ENCODE results near the gene TMEM202.
"Not testable (repeated sequence)": the region's sequence is repeated elsewhere in the genome, so short reads cannot be mapped to it uniquely, and the experiment has no call there.

The TMEM202 gene

GRCh38 chr15:72397796-72398588 is at the start of gene TMEM202:
TMEM202 (plus strand) TSS chr15:72398305; CDS start chr15:72398327, 22 bp downstream.
- DNase-seq (no peak), ATAC-seq (no peak)
- H3K27me3 Mint-ChIP-seq: peaks cover 10% of the 10 kb centered on the region
- no peak within 1 kb of the TSS for H3K4me3 Mint-ChIP-seq
- no peaks in the 10 kb centered on the region for H3K4me1 Mint-ChIP-seq
- no peak within 1 kb of the TSS for H3K27ac Mint-ChIP-seq
- H3K36me3 Mint-ChIP-seq (ENCODE audit: low read depth): no peaks in the 10 kb centered on the region
- no peaks in the 10 kb centered on the region for H3K9me3 Mint-ChIP-seq

GRCh38 chr15:72353266-72353665 is 44.8 kb upstream of the TMEM202 start:
- Mint-ChIP-seq H3K4me3 (no peak overlapping the region), H3K27me3 (no peaks in the 10 kb centered on the region), H3K9me3 (no peaks in the 10 kb centered on the region), H3K36me3 (ENCODE audit: low read depth) (peaks cover 7% of the 10 kb centered on the region), H3K4me1 (no peaks in the 10 kb centered on the region), H3K27ac (no peak overlapping the region)
- DNase-seq: no peak
- ATAC-seq: no peak

GRCh38 chr15:72354496-72354895 is 43.6 kb upstream of the TMEM202 start:
- ATAC-seq: no peak
- Mint-ChIP-seq H3K4me3 (no peak overlapping the region), H3K27me3 (no peaks in the 10 kb centered on the region), H3K27ac (no peak overlapping the region), H3K9me3 (no peaks in the 10 kb centered on the region), H3K36me3 (ENCODE audit: low read depth) (peaks cover 7% of the 10 kb centered on the region), H3K4me1 (peaks cover 10% of the 10 kb centered on the region)
- no peak for DNase-seq

GRCh38 chr15:72358121-72358520 is 40.0 kb upstream of the TMEM202 start:
- Mint-ChIP-seq H3K4me1 (peaks cover 10% of the 10 kb centered on the region), H3K27ac (no peak overlapping the region), H3K9me3 (no peaks in the 10 kb centered on the region), H3K36me3 (ENCODE audit: low read depth) (peaks cover 2% of the 10 kb centered on the region), H3K27me3 (no peaks in the 10 kb centered on the region), H3K4me3 (no peak overlapping the region)
- ATAC-seq (no peak), DNase-seq (no peak)

- no peaks in the 10 kb centered on the region for H3K36me3 Mint-ChIP-seq (ENCODE audit: low read depth)
- H3K4me1 Mint-ChIP-seq: peaks cover 10% of the 10 kb centered on the region
- no peaks in the 10 kb centered on the region for H3K9me3 Mint-ChIP-seq
- DNase-seq (no peak), ATAC-seq (no peak)
- H3K27ac Mint-ChIP-seq: peak overlapping the region; percentile 33
- no peak overlapping the region for H3K4me3 Mint-ChIP-seq
- H3K27me3 Mint-ChIP-seq: no peaks in the 10 kb centered on the region
Measured at GRCh38 chr15:72358650-72359171, 39.4 kb upstream of the TMEM202 start.

- Mint-ChIP-seq H3K4me1 (peaks cover 19% of the 10 kb centered on the region), H3K27ac (no peak overlapping the region), H3K9me3 (no peaks in the 10 kb centered on the region), H3K27me3 (no peaks in the 10 kb centered on the region), H3K4me3 (no peak overlapping the region), H3K36me3 (ENCODE audit: low read depth) (peaks cover 4% of the 10 kb centered on the region)
- ATAC-seq: no peak
- no peak for DNase-seq
Measured at GRCh38 chr15:72361176-72361575, 36.9 kb upstream of the TMEM202 start.

- H3K4me3 Mint-ChIP-seq: no peak overlapping the region
- ATAC-seq (peak; percentile 75), DNase-seq (no peak)
- peaks cover 20% of the 10 kb centered on the region for H3K36me3 Mint-ChIP-seq (ENCODE audit: low read depth)
- H3K27ac Mint-ChIP-seq: no peak overlapping the region
- no peaks in the 10 kb centered on the region for H3K27me3 Mint-ChIP-seq
- H3K9me3 Mint-ChIP-seq: no peaks in the 10 kb centered on the region
- H3K4me1 Mint-ChIP-seq: peaks cover 26% of the 10 kb centered on the region
Measured at GRCh38 chr15:72365844-72366243, 32.3 kb upstream of the TMEM202 start.

GRCh38 chr15:72368325-72368724 is 29.8 kb upstream of the TMEM202 start:
- Mint-ChIP-seq H3K9me3 (no peaks in the 10 kb centered on the region), H3K27ac (no peak overlapping the region), H3K27me3 (no peaks in the 10 kb centered on the region), H3K4me1 (peaks cover 38% of the 10 kb centered on the region), H3K36me3 (ENCODE audit: low read depth) (peaks cover 20% of the 10 kb centered on the region), H3K4me3 (no peak overlapping the region)
- no peak for DNase-seq
- no peak for ATAC-seq

GRCh38 chr15:72368899-72369298 is 29.2 kb upstream of the TMEM202 start:
- H3K27me3 Mint-ChIP-seq: no peaks in the 10 kb centered on the region
- ATAC-seq: no peak
- peaks cover 20% of the 10 kb centered on the region for H3K36me3 Mint-ChIP-seq (ENCODE audit: low read depth)
- H3K27ac Mint-ChIP-seq: no peak overlapping the region
- peaks cover 39% of the 10 kb centered on the region for H3K4me1 Mint-ChIP-seq
- H3K9me3 Mint-ChIP-seq: no peaks in the 10 kb centered on the region
- no peak for DNase-seq
- H3K4me3 Mint-ChIP-seq: no peak overlapping the region

- Mint-ChIP-seq H3K4me3 (no peak overlapping the region), H3K27ac (peak overlapping the region; percentile 18), H3K36me3 (ENCODE audit: low read depth) (peaks cover 20% of the 10 kb centered on the region), H3K27me3 (no peaks in the 10 kb centered on the region), H3K9me3 (no peaks in the 10 kb centered on the region), H3K4me1 (peaks cover 49% of the 10 kb centered on the region)
- ATAC-seq (no peak), DNase-seq (no peak)
Measured at GRCh38 chr15:72369964-72370363, 28.1 kb upstream of the TMEM202 start.

- H3K27me3 Mint-ChIP-seq: peaks cover 3% of the 10 kb centered on the region
- peaks cover 50% of the 10 kb centered on the region for H3K4me1 Mint-ChIP-seq
- H3K27ac Mint-ChIP-seq: no peak overlapping the region
- peaks cover 15% of the 10 kb centered on the region for H3K36me3 Mint-ChIP-seq (ENCODE audit: low read depth)
- ATAC-seq (no peak), DNase-seq (no peak)
- no peaks in the 10 kb centered on the region for H3K9me3 Mint-ChIP-seq
- no peak overlapping the region for H3K4me3 Mint-ChIP-seq
Measured at GRCh38 chr15:72372361-72372760, 25.7 kb upstream of the TMEM202 start.

GRCh38 chr15:72375501-72375845 is 22.6 kb upstream of the TMEM202 start:
- H3K36me3 Mint-ChIP-seq (ENCODE audit: low read depth): peaks cover 8% of the 10 kb centered on the region
- H3K27me3 Mint-ChIP-seq: peaks cover 3% of the 10 kb centered on the region
- H3K4me3 Mint-ChIP-seq: peak overlapping the region; percentile 100
- peak overlapping the region; percentile 100 for H3K27ac Mint-ChIP-seq
- H3K4me1 Mint-ChIP-seq: peaks cover 42% of the 10 kb centered on the region
- no peaks in the 10 kb centered on the region for H3K9me3 Mint-ChIP-seq
- ATAC-seq (peak; percentile 33), DNase-seq (no peak)

GRCh38 chr15:72375846-72376581 is 22.1 kb upstream of the TMEM202 start, which contains the start of gene HEXA:
HEXA (minus strand) TSS chr15:72376014; CDS start chr15:72375972, 42 bp downstream.
- no peaks in the 10 kb centered on the region for H3K9me3 Mint-ChIP-seq
- DNase-seq (peak; percentile 99), ATAC-seq (peak; percentile 91)
- peak within 1 kb of the TSS; percentile 100 for H3K4me3 Mint-ChIP-seq
- H3K27ac Mint-ChIP-seq: peak within 1 kb of the TSS; percentile 100
- peaks cover 8% of the 10 kb centered on the region for H3K36me3 Mint-ChIP-seq (ENCODE audit: low read depth)
- H3K27me3 Mint-ChIP-seq: peaks cover 3% of the 10 kb centered on the region
- peaks cover 41% of the 10 kb centered on the region for H3K4me1 Mint-ChIP-seq

GRCh38 chr15:72377331-72377730 is 20.8 kb upstream of the TMEM202 start:
- no peak overlapping the region for H3K4me3 Mint-ChIP-seq
- ATAC-seq (no peak), DNase-seq (no peak)
- peaks cover 3% of the 10 kb centered on the region for H3K27me3 Mint-ChIP-seq
- H3K36me3 Mint-ChIP-seq (ENCODE audit: low read depth): peaks cover 8% of the 10 kb centered on the region
- H3K4me1 Mint-ChIP-seq: peaks cover 39% of the 10 kb centered on the region
- no peaks in the 10 kb centered on the region for H3K9me3 Mint-ChIP-seq
- peak overlapping the region; percentile 3 for H3K27ac Mint-ChIP-seq

GRCh38 chr15:72379106-72379505 is 19.0 kb upstream of the TMEM202 start:
- not testable (repeated sequence) for H3K27ac Mint-ChIP-seq; H3K27me3 Mint-ChIP-seq; H3K4me3 Mint-ChIP-seq; ATAC-seq; H3K36me3 Mint-ChIP-seq (ENCODE audit: low read depth); H3K9me3 Mint-ChIP-seq; DNase-seq
- peaks cover 27% of the 10 kb centered on the region for H3K4me1 Mint-ChIP-seq

Measured in activated naive CD8-positive, alpha-beta T cell treated with anti-CD3 and anti-CD28 coated beads, Interleukin-2, amount 50 U/mL, for 24 hours (primary cell).